GM12891 (cell line): Measurements from ENCODE around the gene NGEF.

Experiments
- PAX5 ChIP-seq: IDR thresholded peaks from 2 replicates; pipeline ENCODE4 v1.6.1; 2011; ENCODE audit warnings: low read length, moderate library complexity, mild to moderate bottlenecking; ENCODE audit not compliant: insufficient read depth, severe bottlenecking
- POLR2A ChIP-seq: IDR thresholded peaks from 2 replicates; pipeline ENCODE4 v1.6.1; 2011; ENCODE audit warnings: low read depth, low read length, control low read depth
- POLR2AphosphoS5 ChIP-seq: IDR thresholded peaks from 2 replicates; pipeline ENCODE4 v1.6.1; 2011; ENCODE audit warnings: low read depth, low read length, control low read depth
- POU2F2 ChIP-seq: IDR thresholded peaks from 2 replicates; pipeline ENCODE4 v1.6.1; 2011; ENCODE audit warnings: low read depth, mild to moderate bottlenecking, control low read depth, low read length, moderate library complexity
- SPI1 ChIP-seq: IDR thresholded peaks from 2 replicates; pipeline ENCODE4 v1.6.1; 2011; ENCODE audit warnings: low read depth, low read length, control low read depth

GRCh38 chr2:233011268-233011650 lies 1.8 kb downstream of the NGEF start:
- TF ChIP-seq POLR2A (no peak), POLR2AphosphoS5 (no peak), SPI1 (no peak), PAX5 (no peak), POU2F2 (no peak)
